ENCODE results near the gene ZNF680.
"Not testable (repeated sequence)": the region's sequence is repeated elsewhere in the genome, so short reads cannot be mapped to it uniquely, and the experiment has no call there.

The ZNF680 gene

GRCh38 chr7:64562626-64563278 is at the start of gene ZNF680:
ZNF680 (minus strand) TSS chr7:64563071; CDS start chr7:64562954, 117 bp downstream.
- DNase-seq (ENCODE audit: low read depth) = peak; percentile 83

GRCh38 chr7:64612452-64612851 is 49.6 kb upstream of the ZNF680 start:
- no peak for DNase-seq (ENCODE audit: low read depth)

- no peak for DNase-seq (ENCODE audit: low read depth)
These were observed 48.8 kb upstream of the ZNF680 start for GRCh38 chr7:64611717-64612116.

GRCh38 chr7:64610997-64611396 is 48.1 kb upstream of the ZNF680 start:
- DNase-seq (ENCODE audit: low read depth) = no peak

GRCh38 chr7:64608116-64608910 is 45.4 kb upstream of the ZNF680 start:
- no peak for DNase-seq (ENCODE audit: low read depth)

- no peak for DNase-seq (ENCODE audit: low read depth)
These were observed 43.5 kb upstream of the ZNF680 start for GRCh38 chr7:64606385-64606784.

- DNase-seq (ENCODE audit: low read depth) = no peak
These were observed 40.4 kb upstream of the ZNF680 start for GRCh38 chr7:64603271-64603670.

- DNase-seq (ENCODE audit: low read depth) = no peak
These were observed 39.6 kb upstream of the ZNF680 start for GRCh38 chr7:64602518-64602917.

DNA sequence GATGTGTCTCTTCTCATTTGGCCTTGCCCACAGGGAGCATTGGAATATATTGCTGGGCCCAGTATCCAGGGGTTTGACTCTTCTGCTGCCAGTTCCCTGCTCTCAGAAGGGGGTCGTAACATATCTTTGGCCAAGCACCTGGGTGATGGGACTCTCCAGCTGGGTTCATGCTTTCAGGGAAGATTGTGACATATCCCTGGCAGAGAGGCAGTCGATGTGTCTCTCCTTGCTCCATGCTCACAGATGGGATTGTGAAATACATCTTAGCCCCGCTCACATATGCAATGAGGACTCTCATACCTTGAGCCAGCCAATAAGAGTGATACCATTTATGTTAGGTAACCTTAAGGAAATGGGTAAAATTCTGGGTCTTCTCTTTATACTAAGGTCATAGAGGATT is 39.2 kb upstream of the ZNF680 start:
- DNase-seq (ENCODE audit: low read depth) = no peak

- no peak for DNase-seq (ENCODE audit: low read depth)
These were observed 36.5 kb upstream of the ZNF680 start for GRCh38 chr7:64599359-64599758.

DNA sequence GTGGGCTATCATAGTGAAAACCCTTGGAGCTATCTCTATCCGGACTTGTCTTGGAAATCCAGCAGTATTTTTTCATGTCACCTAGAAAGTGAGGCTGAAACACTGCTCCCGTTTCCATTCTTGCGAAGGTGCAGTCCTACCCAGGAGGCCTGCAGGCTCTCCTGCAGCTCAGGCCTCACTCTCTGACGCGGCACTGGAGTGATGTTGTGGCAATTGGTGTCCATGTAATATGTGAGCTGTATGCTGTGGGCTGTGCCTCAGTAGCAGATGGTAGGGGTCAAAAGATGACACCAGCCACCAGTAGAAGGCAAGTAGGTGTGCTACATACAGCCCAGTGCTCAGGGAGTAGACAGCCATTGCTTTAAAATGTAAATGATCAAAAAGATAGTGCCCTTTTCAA is 28.1 kb upstream of the ZNF680 start:
- DNase-seq (ENCODE audit: low read depth) = no peak

DNA sequence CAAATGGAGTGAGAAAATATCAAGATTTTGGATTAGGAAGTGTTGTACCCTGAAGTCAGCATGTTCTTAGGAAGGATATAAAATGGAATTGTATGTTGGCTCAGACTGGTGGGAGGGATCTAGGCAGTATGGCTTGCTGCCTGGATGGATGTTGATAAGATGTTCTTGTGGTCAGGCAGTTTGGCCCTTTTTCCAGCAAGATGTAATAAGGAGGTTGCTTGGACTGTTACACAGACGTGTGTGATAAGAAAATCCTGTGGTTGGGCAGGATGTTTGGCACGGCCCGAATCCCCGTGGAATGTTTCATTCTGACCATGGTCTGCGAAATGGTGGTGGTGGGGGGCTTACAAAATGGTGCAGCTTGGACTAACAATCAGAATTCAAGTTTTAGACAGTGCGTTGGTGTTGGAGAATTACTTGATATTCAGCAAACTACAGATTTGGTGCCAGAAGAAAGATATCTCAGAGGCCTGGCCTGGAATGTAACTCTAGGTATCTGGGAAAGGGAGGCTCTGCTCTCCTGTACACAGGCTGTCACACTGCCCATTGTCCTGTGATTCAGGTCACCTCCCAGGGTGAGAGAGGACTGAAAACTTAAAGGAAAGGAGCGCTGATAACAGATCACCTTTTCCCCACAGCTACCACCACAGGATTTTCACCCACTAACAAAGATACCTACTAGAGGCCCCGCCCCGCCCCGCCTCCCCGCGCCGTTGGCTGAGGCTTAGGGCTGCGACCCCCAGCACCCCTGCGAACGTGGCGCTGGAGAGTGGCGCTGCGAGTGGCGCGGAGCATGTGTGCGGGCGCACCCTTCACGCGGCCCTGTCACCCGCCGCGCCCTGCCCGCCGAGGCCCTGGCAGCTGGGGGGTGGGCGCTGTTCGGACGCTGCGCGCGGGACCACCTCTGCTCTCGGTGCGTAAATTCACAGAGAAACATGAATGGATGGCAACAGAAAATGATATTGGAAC is 19.3 kb upstream of the ZNF680 start:
- DNase-seq (ENCODE audit: low read depth) = no peak

DNA sequence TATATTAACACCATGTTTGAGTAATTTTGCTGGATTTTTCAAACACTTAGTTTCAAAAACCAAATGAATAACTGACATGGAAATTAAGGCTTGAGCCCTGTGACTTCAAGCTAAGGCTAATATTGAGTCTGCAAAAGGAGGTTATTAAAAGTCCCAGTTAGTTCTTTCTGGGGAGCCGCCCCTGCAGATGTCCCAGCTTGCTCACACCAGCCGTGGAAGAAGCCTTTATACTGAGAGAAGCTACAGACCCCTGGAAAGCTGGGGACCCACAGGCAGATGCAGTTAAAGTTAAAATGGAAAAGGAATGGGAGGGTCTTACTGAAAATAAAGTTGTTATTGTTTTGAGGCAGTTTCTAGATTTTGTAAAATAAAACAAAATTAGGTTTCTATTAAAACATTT is 18.5 kb upstream of the ZNF680 start:
- DNase-seq (ENCODE audit: low read depth) = no peak

- DNase-seq (ENCODE audit: low read depth) = no peak
These were observed 11.7 kb upstream of the ZNF680 start for GRCh38 chr7:64574540-64575099.

- DNase-seq (ENCODE audit: low read depth) = not testable (repeated sequence)
These were observed 7.4 kb upstream of the ZNF680 start for GRCh38 chr7:64570284-64570605.

- DNase-seq (ENCODE audit: low read depth) = peak; percentile 17
These were observed 6.8 kb upstream of the ZNF680 start for GRCh38 chr7:64569372-64570283.

DNA sequence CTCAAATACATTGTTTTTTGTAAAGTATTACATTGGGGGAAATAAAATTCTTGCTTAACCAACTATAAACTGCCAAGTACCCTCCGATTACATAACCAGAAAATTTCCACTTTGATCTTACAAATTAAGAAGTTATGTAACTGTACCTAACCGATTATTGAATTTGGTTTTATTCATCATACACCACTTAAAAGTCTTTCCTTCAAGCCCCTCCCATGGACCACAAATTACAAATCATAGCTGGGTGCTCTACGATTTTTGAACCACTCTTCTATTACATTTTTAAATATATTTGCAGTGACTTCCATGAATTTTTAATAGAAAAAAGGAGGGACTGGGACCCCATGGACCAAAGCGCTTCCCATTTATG is 630 bp downstream of the ZNF680 start:
- no peak for DNase-seq (ENCODE audit: low read depth)

DNA sequence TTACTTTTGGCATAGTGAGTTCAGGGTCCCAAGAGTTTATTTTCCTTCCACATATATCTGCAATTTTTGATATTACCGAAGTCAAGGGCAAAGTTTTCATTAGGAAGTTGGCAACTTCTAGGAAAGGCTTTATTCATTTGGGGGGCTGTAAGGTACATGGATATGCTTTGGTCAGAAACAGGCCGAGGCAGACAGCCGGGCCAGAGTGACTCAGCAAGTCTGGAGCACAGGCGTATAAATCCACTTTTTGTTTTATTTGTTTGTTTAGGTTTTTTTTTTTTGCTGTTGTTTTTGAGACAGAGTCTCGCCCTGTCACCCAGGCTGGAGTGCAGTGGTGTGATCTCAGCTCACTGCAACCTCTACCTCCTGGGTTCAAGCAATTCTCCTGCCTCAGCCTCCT is 3.7 kb downstream of the ZNF680 start:
- no peak for DNase-seq (ENCODE audit: low read depth)

- no peak for DNase-seq (ENCODE audit: low read depth)
These were observed 4.1 kb downstream of the ZNF680 start for GRCh38 chr7:64558781-64559180.

DNA sequence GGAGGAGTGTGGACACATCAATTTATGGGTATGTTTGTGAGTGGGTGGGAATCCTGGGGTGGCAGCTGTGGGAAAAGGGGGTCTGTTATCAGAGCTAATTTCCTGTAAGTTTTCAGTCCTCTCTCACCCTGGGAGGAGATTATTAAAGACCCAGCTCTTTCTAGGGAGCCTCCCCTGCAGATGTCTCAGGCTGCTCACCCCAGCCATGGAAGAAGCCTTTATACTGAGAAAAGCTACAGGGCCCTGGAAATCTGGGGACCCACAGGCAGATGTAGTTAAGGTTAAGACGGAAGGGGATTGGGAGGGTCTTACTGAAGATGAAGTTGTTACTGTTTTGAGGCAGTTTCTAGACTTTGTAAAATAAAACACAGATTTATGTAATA is 4.6 kb downstream of the ZNF680 start:
- DNase-seq (ENCODE audit: low read depth) = no peak

DNA sequence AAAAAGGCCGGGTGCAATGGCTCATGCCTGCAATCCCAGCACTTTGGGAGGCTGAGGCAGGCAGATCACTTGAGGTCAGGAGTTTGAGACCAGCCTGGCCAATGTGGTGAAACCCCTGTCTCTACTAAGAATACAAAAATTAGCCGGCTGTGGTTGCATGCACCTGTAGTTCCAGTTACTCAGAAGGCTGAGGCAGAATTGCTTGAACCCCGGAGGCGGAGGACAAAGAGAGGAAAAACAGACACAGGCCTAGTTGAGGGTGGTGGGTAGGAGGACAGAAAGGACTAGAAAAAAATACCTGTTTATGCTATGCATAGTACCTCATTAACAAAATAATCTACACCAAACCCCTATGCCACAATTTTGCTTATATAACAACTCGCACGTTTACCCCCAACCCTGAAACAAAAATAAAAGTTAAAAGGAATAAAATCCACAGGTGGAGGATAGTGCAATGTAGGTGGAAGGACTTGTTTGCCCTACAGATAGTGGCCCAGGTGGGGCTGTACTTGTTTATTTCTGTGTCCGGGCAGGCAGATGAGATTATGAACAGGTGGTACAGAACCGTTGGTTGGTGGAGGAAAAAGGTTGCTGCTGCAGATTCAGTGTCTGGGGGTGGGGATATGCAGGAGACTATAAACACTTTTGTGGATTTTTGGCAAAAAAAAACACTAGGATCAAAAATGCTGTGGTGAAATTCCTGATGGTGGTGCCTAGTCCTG is 5.1 kb downstream of the ZNF680 start:
- no peak for DNase-seq (ENCODE audit: low read depth)

Data from activated gamma-delta T cell treated with anti-CD3 and anti-CD28 coated beads, Interleukin-2, amount 50 U/mL, for 16 hours (primary cell).